ENCODE measurements around the gene CIDEC. TPM values are rescaled to one million over a fixed set of nuclear protein-coding genes. Genes with fewer than 3 reads are reported as not detected.
"Not testable (repeated sequence)": the region's sequence is repeated elsewhere in the genome, so short reads cannot be mapped to it uniquely, and the experiment has no call there.

CIDEC gene
- total RNA-seq, 1 experiment from 2014 or later, result 0.37 TPM

DNA sequence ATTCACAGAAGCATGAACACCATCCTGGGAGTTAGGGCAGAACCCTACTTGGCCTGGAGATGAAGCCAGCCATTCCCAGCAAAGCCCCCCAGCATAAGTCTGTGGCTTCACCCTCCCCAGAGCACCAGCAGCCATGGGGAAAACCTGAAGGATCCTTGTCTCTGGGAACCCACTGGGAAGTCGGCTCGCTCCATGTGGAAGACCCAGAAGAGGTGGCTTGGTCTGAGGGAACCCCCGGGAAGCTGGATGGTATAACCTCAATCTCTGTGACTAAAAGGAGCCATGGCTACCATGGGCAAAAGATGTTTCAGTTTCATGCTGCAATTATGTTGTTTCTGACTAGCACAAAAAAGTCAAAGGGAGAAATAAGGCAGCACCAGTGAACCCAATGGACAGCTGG, 24.5 kb downstream of the CIDEC start:
- BruUV-seq (replicated peaks), result no TSS peak
- Histone ChIP-seq H2AFZ (no peak overlapping the region), H3K4me3 (no peak overlapping the region), H4K20me1 (ENCODE audit: insufficient read depth) (no peaks in the 10 kb centered on the region), H3K36me3 (ENCODE audit: low read depth) (no peaks in the 10 kb centered on the region), H3K9me3 (ENCODE audit: insufficient read depth, low read depth) (no peaks in the 10 kb centered on the region), H3F3A (ENCODE audit: insufficient read depth, low read depth) (no peaks in the 10 kb centered on the region), H3K27me3 (ENCODE audit: insufficient read depth, low read depth) (no peaks in the 10 kb centered on the region), H3K27ac (no peak overlapping the region), H3K79me2 (ENCODE audit: low read depth) (no peaks in the 10 kb centered on the region), H3K9me2 (ENCODE audit: insufficient read depth) (no peaks in the 10 kb centered on the region), H3K4me2 (no peak overlapping the region), H3K4me1 (replicated peaks; ENCODE audit: insufficient read depth) (0 out of 2 replicates have a peak, but pooled peaks cover 8% of the 10 kb centered on the region)
- no peak for DNase-seq
- ChIA-PET POLR2A (ENCODE audit: unreplicated experiment) (no interaction called here), CTCF (interaction anchor here (0.7 kb wide), 1 partner anchor 10 kb away, joined by 8 read pairs; no protein-coding TSS in a partner anchor)
- TF ChIP-seq, protein P1, sequence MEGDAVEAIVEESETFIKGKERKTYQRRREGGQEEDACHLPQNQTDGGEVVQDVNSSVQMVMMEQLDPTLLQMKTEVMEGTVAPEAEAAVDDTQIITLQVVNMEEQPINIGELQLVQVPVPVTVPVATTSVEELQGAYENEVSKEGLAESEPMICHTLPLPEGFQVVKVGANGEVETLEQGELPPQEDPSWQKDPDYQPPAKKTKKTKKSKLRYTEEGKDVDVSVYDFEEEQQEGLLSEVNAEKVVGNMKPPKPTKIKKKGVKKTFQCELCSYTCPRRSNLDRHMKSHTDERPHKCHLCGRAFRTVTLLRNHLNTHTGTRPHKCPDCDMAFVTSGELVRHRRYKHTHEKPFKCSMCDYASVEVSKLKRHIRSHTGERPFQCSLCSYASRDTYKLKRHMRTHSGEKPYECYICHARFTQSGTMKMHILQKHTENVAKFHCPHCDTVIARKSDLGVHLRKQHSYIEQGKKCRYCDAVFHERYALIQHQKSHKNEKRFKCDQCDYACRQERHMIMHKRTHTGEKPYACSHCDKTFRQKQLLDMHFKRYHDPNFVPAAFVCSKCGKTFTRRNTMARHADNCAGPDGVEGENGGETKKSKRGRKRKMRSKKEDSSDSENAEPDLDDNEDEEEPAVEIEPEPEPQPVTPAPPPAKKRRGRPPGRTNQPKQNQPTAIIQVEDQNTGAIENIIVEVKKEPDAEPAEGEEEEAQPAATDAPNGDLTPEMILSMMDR (conservative IDR thresholded peaks at IDR 0.05), result no peak
- TF ChIP-seq EZH2 (IDR thresholded peaks at IDR 0.05; ENCODE audit: low read depth), result no peak
- intact Hi-C loops (cut with micrococcal nuclease; ENCODE audit: unreplicated experiment), result no loop called here

DNA sequence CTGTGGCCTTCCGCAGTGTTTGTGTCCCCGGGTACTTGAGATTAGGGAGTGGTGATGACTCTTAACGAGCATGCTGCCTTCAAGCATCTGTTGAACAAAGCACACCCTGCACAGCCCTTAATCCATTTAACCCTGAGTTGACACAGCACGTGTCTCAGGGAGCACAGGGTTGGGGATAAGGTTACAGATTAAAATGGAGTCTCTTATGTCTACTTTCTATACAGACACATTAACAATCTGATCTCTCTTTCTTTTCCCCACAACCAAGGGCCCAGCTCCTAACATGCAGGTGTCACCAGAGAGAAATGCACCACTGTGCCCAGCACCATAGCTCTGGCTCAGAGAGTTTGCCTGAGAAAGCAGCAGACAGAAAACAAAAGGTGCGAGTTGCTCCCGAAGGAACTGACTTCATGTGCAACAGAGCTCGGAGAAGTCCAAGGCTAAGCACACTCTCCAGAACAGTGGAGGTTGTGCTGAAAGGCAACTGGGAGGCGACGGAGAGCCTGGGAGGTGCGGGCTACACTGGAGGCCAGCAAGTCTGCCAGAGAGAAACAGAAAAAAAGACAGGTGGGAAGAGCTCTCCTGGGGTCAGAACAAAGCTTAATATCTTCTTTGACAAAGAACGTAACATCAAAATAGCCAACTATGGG, 25.6 kb downstream of the CIDEC start:
- H3K4me3 ChIP-seq; H3K4me1 ChIP-seq (replicated peaks; ENCODE audit: insufficient read depth); H3F3A ChIP-seq (ENCODE audit: insufficient read depth, low read depth); H3K9me2 ChIP-seq (ENCODE audit: insufficient read depth); intact Hi-C loops (cut with micrococcal nuclease; ENCODE audit: unreplicated experiment); H2AFZ ChIP-seq; H3K36me3 ChIP-seq (ENCODE audit: low read depth); DNase-seq; H3K79me2 ChIP-seq (ENCODE audit: low read depth); BruUV-seq (replicated peaks); H4K20me1 ChIP-seq (ENCODE audit: insufficient read depth); H3K4me2 ChIP-seq; H3K27ac ChIP-seq; H3K27me3 ChIP-seq (ENCODE audit: insufficient read depth, low read depth); H3K9me3 ChIP-seq (ENCODE audit: insufficient read depth, low read depth): not testable (repeated sequence)
- POLR2A ChIA-PET (ENCODE audit: unreplicated experiment), result interaction anchor here (0.6 kb wide), 1 partner anchor 364 kb away, joined by 5 read pairs; no protein-coding TSS in a partner anchor
- CTCF ChIA-PET, result interaction anchor here (0.6 kb wide), 1 partner anchor 18 kb away, joined by 3 read pairs; no protein-coding TSS in a partner anchor

DNA sequence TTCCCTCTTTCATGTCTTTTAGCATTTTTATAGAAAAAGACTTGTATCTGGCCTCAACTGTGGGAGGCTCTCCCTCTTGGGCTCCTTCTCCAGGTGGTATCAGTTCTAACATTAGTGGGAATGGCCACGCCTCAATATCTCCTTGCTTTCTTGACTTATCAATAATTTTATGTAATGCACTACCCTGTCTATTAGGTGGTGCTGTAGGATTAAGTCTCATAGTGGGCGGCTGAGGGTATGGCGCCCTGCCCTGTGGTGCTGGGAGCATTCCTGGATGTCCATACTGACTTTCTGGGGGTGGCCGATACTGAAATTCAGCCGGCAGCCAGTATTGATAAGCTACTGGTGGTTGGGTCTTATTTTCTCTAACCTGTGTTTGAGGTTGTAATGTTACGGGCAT, 27.5 kb downstream of the CIDEC start:
- CTCF ChIA-PET, result interaction anchor here (1.2 kb wide), 1 partner anchor 45 kb away, joined by 3 read pairs; no protein-coding TSS in a partner anchor
- H3F3A ChIP-seq (ENCODE audit: insufficient read depth, low read depth), result no peaks in the 10 kb centered on the region

DNA sequence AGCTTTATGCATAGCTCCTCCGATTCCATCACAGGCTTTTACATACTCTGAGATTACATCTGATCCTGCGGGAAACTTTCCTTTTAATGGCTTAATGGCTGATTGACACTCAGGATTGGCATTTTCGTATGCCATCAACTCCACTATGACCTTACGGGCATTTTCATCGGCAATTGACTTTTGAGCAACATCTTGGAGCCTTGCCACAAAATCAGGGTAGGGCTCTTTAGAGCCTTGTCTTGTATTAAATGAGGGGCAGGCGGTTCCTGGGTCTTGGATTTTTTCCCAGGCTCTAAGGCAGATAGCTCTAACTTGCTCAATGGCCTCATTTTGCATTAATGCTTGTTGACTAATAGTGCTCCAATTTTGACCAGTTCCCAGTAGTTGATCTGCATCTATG, 28.1 kb downstream of the CIDEC start:
- H3K4me1 ChIP-seq (replicated peaks; ENCODE audit: insufficient read depth); POLR2A ChIA-PET (ENCODE audit: unreplicated experiment); DNase-seq; H3K9me3 ChIP-seq (ENCODE audit: insufficient read depth, low read depth); H3K4me3 ChIP-seq; BruUV-seq (replicated peaks); intact Hi-C loops (cut with micrococcal nuclease; ENCODE audit: unreplicated experiment); H3K27ac ChIP-seq; H3K79me2 ChIP-seq (ENCODE audit: low read depth); H3K27me3 ChIP-seq (ENCODE audit: insufficient read depth, low read depth); H3F3A ChIP-seq (ENCODE audit: insufficient read depth, low read depth); H3K36me3 ChIP-seq (ENCODE audit: low read depth); H3K9me2 ChIP-seq (ENCODE audit: insufficient read depth); CTCF ChIA-PET; H3K4me2 ChIP-seq; H4K20me1 ChIP-seq (ENCODE audit: insufficient read depth); H2AFZ ChIP-seq: not testable (repeated sequence)

More for the DNA sequence above, 27.5 kb downstream of the CIDEC start:
- Histone ChIP-seq H3K9me2 (ENCODE audit: insufficient read depth) (no peaks in the 10 kb centered on the region), H4K20me1 (ENCODE audit: insufficient read depth) (no peaks in the 10 kb centered on the region), H3K4me1 (replicated peaks; ENCODE audit: insufficient read depth) (0 out of 2 replicates have a peak, but pooled peaks cover 8% of the 10 kb centered on the region), H2AFZ (no peak overlapping the region), H3K79me2 (ENCODE audit: low read depth) (no peaks in the 10 kb centered on the region), H3K36me3 (ENCODE audit: low read depth) (no peaks in the 10 kb centered on the region), H3K27me3 (ENCODE audit: insufficient read depth, low read depth) (no peaks in the 10 kb centered on the region), H3K4me3 (no peak overlapping the region), H3K4me2 (no peak overlapping the region), H3K27ac (no peak overlapping the region), H3K9me3 (ENCODE audit: insufficient read depth, low read depth) (no peaks in the 10 kb centered on the region)
- no peak for DNase-seq
- POLR2A ChIA-PET (ENCODE audit: unreplicated experiment), result no interaction called here
- BruUV-seq (replicated peaks), result no TSS peak
- intact Hi-C loops (cut with micrococcal nuclease; ENCODE audit: unreplicated experiment), result no loop called here
- TF ChIP-seq, protein P1 (conservative IDR thresholded peaks at IDR 0.05), result 0 out of 2 replicates have a peak, but pooled peaks have one; percentile 17
- TF ChIP-seq EZH2 (IDR thresholded peaks at IDR 0.05; ENCODE audit: low read depth), result no peak

DNA sequence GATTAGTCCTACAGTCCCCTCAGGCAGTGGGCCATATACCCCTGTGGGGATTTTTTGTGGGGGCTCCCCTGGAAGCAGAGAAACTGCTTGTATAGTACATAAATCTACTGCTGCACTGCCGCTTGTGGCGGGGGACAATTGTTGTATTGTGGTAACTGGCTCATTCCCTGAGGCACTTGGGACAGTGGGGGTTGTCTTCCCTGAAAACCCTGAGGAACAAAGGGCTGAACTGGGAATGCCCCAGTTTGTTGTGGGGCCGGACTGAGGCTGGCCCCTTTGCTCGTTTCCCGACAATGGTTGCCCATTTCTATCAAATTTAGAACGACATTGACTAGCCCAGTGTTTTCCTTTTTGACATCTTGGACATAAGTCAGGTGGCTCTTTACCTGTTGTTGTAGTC, 28.7 kb downstream of the CIDEC start:
- H2AFZ ChIP-seq; BruUV-seq (replicated peaks); H3K4me3 ChIP-seq; CTCF ChIA-PET; H3K79me2 ChIP-seq (ENCODE audit: low read depth); POLR2A ChIA-PET (ENCODE audit: unreplicated experiment); H3K27ac ChIP-seq; H3K4me1 ChIP-seq (replicated peaks; ENCODE audit: insufficient read depth); H3K4me2 ChIP-seq; H4K20me1 ChIP-seq (ENCODE audit: insufficient read depth); H3F3A ChIP-seq (ENCODE audit: insufficient read depth, low read depth); H3K27me3 ChIP-seq (ENCODE audit: insufficient read depth, low read depth); DNase-seq; intact Hi-C loops (cut with micrococcal nuclease; ENCODE audit: unreplicated experiment); H3K9me3 ChIP-seq (ENCODE audit: insufficient read depth, low read depth); H3K9me2 ChIP-seq (ENCODE audit: insufficient read depth); H3K36me3 ChIP-seq (ENCODE audit: low read depth): not testable (repeated sequence)

Data from PC-9 (cell line).